GF-D8 (cell line): ENCODE data around the gene IL1RAP.
"Not testable (repeated sequence)": the region's sequence is repeated elsewhere in the genome, so short reads cannot be mapped to it uniquely, and the experiment has no call there.

ENCODE experiments used
- DNase-seq: peaks from one replicate; lab custom pipeline; 2025; lab: John Stamatoyannopoulos, UW

Gene IL1RAP

GRCh38 chr3:190666821-190667220 is 152.9 kb downstream of the IL1RAP start:
- no peak for DNase-seq

DNA sequence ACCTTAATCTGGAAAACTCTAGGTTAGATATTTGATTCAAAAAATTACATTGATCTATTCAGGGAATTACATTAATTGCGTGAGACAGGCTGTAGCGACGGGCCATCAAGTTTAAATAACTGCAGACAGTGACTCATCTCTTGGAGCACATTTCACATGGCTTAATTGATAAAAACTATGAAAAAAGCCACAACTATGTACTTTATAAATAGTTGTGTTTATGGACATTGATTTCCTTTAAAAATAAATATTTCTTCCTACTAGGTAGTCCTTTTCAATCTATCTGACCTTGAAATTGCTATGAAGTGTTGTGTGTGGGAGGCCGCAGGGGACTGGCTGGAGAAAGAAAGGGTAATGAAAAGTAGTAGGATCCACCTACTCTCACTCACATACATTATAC is 157.8 kb downstream of the IL1RAP start:
- no peak for DNase-seq

DNA sequence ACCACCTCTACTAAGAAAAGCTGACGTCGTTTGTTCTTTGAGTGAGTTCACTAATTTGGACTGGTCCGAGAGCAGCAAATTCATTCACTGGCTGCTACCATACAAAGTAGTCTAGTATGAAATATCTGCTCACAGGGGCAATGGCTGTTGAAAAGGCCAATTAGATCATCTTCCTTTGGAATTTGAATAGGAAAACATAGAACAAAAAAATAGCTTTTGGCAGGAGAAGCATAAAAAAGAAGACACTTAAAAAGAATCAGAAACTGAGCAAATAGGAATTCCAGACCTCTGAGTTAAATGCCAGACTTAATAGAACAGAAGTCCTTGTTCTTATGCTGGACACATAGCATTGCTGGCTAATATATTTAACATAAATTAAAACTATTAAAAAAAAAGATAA is 159.3 kb downstream of the IL1RAP start:
- no peak for DNase-seq

DNA sequence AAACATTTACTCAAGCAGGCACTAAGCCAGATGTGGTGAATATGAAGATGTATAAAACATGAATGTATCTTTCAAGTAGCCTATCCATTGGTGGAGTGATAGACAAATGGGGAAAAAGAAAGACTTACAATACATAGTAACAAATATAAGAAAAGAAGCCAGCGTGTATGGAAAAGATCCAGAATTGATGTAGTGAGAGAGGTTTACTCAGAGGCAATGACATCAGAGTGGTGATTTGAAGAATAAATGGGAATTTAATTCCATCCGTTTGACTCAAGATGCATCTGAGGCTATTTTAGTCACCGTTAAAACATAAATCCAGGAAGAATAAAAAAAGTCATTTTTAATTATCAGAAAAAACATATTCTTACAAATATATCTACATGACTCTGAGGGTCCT is 162.6 kb downstream of the IL1RAP start:
- DNase-seq, result no peak

- no peak for DNase-seq
These were observed 163.1 kb downstream of the IL1RAP start for GRCh38 chr3:190677001-190677400.

DNA sequence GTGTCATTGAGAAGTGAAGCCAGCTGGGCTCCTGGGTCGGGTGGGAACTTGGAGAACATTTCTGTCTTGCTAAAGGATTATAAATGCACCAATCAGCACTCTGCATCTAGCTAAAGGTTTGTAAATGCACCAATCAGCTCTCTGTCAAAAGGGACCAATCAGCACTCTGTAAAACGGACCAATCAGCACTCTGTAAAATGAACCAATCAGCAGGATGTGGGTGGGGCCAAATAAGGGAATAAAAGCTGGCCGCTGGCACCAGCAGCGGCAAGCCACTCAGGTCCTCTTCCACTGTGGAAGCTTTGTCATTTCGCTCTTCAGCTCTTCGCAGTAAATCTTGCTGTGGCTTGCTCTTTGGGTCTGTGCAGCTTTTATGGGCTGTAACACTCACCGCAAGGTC is 164.0 kb downstream of the IL1RAP start:
- not testable (repeated sequence) for DNase-seq

GRCh38 chr3:190680691-190681090 is 166.8 kb downstream of the IL1RAP start:
- peak; percentile 9 for DNase-seq

DNA sequence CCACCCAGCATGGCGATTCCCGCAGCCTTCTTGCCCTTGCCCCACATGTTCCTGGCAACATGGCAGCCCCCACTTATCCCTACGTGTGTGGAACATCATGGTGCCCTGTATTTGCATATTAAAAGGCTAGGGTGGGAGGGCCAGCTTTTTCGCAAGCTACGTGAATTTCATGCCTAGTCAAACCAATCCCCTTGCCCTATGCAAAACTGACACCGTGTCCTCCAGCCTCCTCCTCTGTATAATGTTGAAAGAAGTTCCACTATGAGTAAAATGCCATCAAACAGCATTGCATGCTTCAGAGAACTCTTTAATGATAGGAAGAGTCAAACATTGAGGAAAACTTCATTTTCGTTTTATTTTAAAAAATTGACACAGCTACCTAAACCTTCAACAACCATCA is 170.9 kb downstream of the IL1RAP start:
- DNase-seq, result no peak

- no peak for DNase-seq
These were observed 172.1 kb downstream of the IL1RAP start for GRCh38 chr3:190686011-190686410.

DNA sequence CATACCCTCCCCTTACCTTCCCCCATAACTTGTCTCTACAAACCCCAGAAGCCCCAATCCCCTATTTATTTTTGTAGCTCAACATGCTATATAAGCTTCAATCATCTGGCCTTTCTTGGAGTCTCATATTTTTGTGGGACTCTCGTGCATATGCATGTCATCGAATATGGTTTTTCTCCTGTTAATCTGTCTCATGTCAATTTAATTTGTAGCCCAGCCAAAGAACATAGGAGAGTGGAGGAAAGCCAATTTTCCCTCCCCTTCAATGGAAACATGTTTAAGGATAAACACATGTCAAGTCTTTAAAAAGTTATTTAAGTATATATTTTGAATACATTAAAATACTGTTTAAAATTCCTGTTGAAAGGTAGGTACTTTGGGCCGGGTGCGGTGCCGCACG is 176.4 kb downstream of the IL1RAP start:
- no peak for DNase-seq

DNA sequence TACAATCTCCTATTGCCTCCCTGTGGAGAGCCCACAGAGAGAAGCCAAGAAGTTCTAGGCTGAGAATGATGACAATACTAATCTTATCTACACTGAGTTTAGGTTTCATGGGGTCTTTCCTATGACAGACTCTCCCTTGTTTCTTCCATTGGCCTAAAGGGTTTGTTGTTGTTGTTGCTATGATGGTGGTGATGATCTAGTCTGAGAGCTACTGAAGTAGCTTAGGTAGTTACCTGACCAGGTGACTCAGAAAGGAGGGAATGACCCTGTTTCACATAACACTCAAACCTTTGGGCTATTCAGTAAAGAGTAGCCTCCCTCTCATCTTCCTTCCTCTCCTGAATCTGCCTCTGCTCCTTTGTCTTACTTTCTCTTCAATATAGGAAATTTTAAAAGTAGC is 178.4 kb downstream of the IL1RAP start:
- DNase-seq, result no peak

DNA sequence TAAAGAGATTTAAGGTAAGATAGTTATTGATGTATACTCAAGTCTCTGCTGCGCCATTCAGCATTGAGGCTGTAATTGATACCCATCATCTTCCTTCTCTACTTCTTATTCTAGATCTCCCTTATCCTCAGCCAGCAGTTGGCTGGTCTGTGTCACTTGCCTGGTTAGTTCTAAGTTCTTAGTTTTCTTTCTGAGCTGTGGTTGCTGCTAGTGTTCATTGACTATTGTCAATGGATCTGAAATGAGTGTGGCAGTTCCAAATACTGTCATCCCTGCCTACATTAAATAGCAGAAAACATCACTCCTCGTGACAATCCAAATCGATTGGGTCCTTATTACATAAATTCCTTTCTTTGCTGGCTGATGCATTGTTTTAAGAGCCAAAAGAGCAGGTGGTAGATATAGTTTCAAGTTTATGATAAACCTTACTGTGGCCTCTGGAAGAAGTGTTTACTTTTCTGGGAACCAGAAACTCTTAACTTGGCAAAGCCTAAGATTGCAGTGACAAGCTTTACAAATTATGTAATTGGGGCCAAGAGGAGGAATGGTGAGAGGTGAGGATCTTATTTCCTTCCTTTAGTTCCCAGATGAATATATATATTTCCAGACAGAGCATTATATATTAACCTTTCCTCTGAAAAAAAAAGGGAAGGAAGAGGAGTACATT is 180.6 kb downstream of the IL1RAP start:
- DNase-seq, result no peak

- DNase-seq, result no peak
These were observed 181.3 kb downstream of the IL1RAP start for GRCh38 chr3:190695225-190695624.

DNA sequence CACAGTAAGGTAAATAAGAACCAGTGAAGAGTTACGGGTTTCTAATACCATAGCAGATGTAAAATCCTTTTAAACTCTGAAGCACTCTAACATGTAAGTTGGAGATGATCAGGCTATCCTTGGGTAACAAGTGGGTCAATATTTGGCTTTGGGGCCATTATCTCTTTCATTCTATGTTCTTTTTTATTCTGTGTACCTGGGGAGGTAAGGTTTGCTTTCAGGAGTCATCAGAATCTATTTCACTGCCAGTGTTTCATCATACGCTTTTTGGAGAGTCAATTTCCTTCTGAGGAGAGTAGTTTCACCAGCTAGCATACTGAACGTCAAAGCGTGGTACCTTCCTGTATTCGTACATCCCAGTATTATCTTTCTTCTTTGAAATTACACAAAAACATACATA is 182.1 kb downstream of the IL1RAP start:
- no peak for DNase-seq

DNA sequence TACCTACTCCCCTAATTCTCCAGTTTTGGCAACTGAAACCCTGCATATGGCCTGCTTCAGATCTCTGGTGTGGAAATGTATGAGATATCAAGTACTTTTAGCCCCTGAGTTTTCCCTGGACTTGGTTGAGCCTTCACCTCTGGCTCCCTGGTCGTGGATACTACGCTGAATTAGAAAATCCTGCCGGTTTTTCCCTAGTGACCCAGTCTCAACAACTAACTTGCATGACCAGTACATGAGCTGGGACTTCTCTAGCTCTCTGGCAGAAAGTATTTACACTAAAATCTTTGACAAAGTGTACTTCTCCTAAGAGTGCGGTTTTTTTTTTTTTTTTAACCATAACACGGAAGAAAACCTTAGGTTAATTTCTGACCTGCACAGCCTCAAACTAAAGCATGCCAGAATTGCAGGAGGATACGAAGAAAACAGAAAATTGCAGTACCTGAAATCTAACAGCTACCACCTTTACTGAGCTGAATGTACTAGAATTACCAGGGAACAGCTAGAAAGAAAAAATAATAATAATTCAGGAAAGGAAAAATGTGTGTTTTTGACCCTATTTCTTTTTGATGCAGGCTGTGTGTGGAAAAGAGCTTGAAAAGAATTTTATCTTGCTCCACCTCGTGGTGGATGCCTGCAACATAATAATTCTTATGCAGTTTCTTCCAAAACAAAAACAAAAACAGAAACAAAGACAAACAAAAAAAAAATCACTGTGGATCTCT is 183.1 kb downstream of the IL1RAP start:
- DNase-seq, result no peak

DNA sequence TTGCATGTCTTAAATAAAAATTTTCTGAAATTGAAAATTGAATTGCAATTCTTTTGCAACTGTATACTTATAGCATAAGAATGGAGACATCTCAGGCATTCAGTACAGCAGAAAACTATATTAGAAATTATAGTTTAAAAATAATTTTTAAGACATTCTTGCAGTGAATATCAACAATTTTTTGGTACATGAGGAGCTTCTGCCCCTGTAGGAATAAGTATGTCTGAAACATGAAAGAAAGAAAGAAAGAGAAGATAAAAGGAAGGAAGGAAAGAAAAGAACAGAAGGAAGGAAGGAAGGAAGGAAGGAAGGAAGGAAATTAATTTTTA is 183.6 kb downstream of the IL1RAP start:
- DNase-seq, result no peak

GRCh38 chr3:190697901-190698300 is 184.0 kb downstream of the IL1RAP start:
- DNase-seq, result no peak

DNA sequence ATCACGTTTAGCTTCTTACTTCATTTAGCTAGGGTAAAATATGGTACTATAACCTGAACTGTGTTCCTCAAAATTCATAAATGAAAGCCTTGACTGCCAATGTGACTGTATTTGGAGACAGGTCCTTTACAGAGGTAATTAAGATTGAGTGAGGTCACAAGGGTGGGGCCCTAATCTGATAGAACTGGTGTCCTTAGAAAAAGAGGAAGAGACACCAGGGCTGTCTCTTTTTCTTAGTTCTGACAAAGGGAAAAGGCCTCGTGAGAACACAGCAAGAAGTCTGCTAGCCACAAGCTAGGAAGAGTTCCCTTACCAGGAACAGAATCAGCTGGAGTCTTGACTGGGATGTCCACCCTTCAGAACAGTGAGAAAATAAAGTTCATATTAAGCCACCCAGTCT is 185.9 kb downstream of the IL1RAP start:
- DNase-seq, result no peak

- peak; percentile 1 for DNase-seq
These were observed 187.2 kb downstream of the IL1RAP start for GRCh38 chr3:190701096-190701532.

GRCh38 chr3:190706582-190706981 is 192.7 kb downstream of the IL1RAP start:
- no peak for DNase-seq
